Liver (tissue), 9 donors: Measurements from ENCODE around the gene DHRS2. TPM values are rescaled to one million over a fixed set of nuclear protein-coding genes. Genes with fewer than 3 reads are reported as not detected.
"Not testable (repeated sequence)": the region's sequence is repeated elsewhere in the genome, so short reads cannot be mapped to it uniquely, and the experiment has no call there.

Experiments used
- DNase-seq: peaks from one replicate; pipeline ENCODE4 v3.0.0-alpha.2; 2017; ENCODE audit warnings: low spot score
- H3K27ac ChIP-seq, 2 donors: one replicate each; pipeline ENCODE4 v1.7.0; 2013; ENCODE audit warnings: inconsistent platforms in 2 of 2, low read length in 2 of 2, control low read depth in 1 of 2, low read depth in 1 of 2, mild to moderate bottlenecking in 1 of 2
- H3K27me3 ChIP-seq, 4 donors: one replicate each; pipeline versions ENCODE4 v1.6.1 to v1.7.0; 2013; ENCODE audit warnings: low read length in 3 of 4, inconsistent platforms in 1 of 4, mild to moderate bottlenecking in 1 of 4, moderate library complexity in 1 of 4; ENCODE audit not compliant: control insufficient read depth in 4 of 4, insufficient read depth in 4 of 4
- H3K36me3 ChIP-seq, 4 donors: one replicate each; pipeline versions ENCODE4 v1.6.1 to v1.7.0; 2013; ENCODE audit warnings: low read length in 3 of 4, mild to moderate bottlenecking in 3 of 4, low read depth in 1 of 4, moderate library complexity in 1 of 4; ENCODE audit not compliant: control insufficient read depth in 4 of 4, insufficient read depth in 3 of 4
- H3K4me1 ChIP-seq, 4 donors: one replicate each; pipeline versions ENCODE4 v1.6.1 to v1.7.0; 2013; ENCODE audit warnings: low read length in 3 of 4, mild to moderate bottlenecking in 3 of 4, moderate library complexity in 1 of 4; ENCODE audit not compliant: control insufficient read depth in 4 of 4, insufficient read depth in 4 of 4
- H3K4me3 ChIP-seq, 3 donors: one replicate each; pipeline versions ENCODE4 v1.6.1 to v1.7.0; 2013; ENCODE audit warnings: low read length in 3 of 3, control low read depth in 1 of 3, low read depth in 1 of 3, mild to moderate bottlenecking in 1 of 3
- H3K9ac ChIP-seq, 2 donors: one replicate each; pipeline ENCODE4 v1.7.0; 2013; ENCODE audit warnings: low read length in 2 of 2, mild to moderate bottlenecking in 2 of 2, moderate library complexity in 2 of 2, control low read depth in 1 of 2, low read depth in 1 of 2
- H3K9me3 ChIP-seq, 4 donors: one replicate each; pipeline versions ENCODE4 v1.6.1 to v1.7.0; 2013; ENCODE audit warnings: low read length in 3 of 4; ENCODE audit not compliant: control insufficient read depth in 4 of 4
- CTCF ChIP-seq: fragments of 150-350 bp; IDR thresholded peaks from 2 replicates; pipeline ENCODE4 v1.5.1; 2017; ENCODE audit warnings: improper control_type of control experiment, low read depth, low read length; ENCODE audit not compliant: missing input control
- EGR1 ChIP-seq, 2 donors: IDR thresholded peaks; 2 replicates each; pipeline ENCODE4 v1.6.1; 2016 to 2018; ENCODE audit warnings: antibody characterized with exemption in 2 of 2, low read depth in 2 of 2
- FOXA2 ChIP-seq: IDR thresholded peaks from 2 replicates; pipeline ENCODE4 v1.6.1; 2016; ENCODE audit warnings: antibody characterized with exemption
- GABPA ChIP-seq, 2 donors: IDR thresholded peaks in 1 of 2; conservative IDR thresholded peaks in 1 of 2; 2 replicates each; pipeline ENCODE4 v1.6.1; 2016; ENCODE audit warnings: antibody characterized with exemption in 2 of 2, mild to moderate bottlenecking in 1 of 2, moderate library complexity in 1 of 2
- HNF4A ChIP-seq, 2 donors: conservative IDR thresholded peaks; 2 replicates each; pipeline ENCODE4 v1.6.1; 2016; ENCODE audit warnings: antibody characterized with exemption in 2 of 2, mild to moderate bottlenecking in 2 of 2
- RXRA ChIP-seq, 2 donors: IDR thresholded peaks; 2 replicates each; pipeline ENCODE4 v1.6.1; 2017 to 2018; ENCODE audit warnings: antibody characterized with exemption in 2 of 2, mild to moderate bottlenecking in 1 of 2
- TAF1 ChIP-seq: conservative IDR thresholded peaks from 2 replicates; pipeline ENCODE4 v1.6.1; 2016; ENCODE audit warnings: antibody characterized with exemption, mild to moderate bottlenecking
- YY1 ChIP-seq: IDR thresholded peaks from 2 replicates; pipeline ENCODE4 v1.6.1; 2016; ENCODE audit warnings: antibody characterized with exemption, mild to moderate bottlenecking
- ZBTB33 ChIP-seq: IDR thresholded peaks from 2 replicates; pipeline ENCODE4 v1.6.1; 2016; ENCODE audit warnings: antibody characterized with exemption
- WGBS: extraction: QIAGEN DNeasy Blood & Tissue Kit; methylation state at CpG from one replicate; pipeline ENCODE4 v1.1.7; 2013; 5-methylcytosine and 5-hydroxymethylcytosine counted together
- polyA plus RNA-seq, 2 donors: library from polyadenylated mRNA; stranded (reverse) in 1 of 2; unstranded in 1 of 2; fragments of 200-250 nt in 1 of 2; fragments of >200 nt in 1 of 2; fragmentation: Nextera tagmentation in 1 of 2; extraction: Ambion mirVana in 1 of 2; gene quantifications; one replicate each; pipeline versions ENCODE4 v1.2.1 to v1.2.3, GENCODE V29; 2013 to 2015
- total RNA-seq, 2 donors: library from RNA; depleted of rRNA; stranded (reverse); fragments of >200 nt; gene quantifications; one replicate each; pipeline ENCODE4 v1.2.3, GENCODE V29; 2014
- donor health status: healthy.
- donor health status: healthy.
- donor health status: healthy.
- donor health status: healthy.
- donor health status: healthy.

Gene DHRS2
- total and polyA plus RNA-seq, 4 donors, result 0.33 to 1.0 (median 0.62) TPM

GRCh38 chr14:23632461-23633159, 3.6 kb upstream of the DHRS2 start (continued):
- TF ChIP-seq HNF4A (conservative IDR thresholded peaks at IDR 0.05), result no peak
- no peak for TF ChIP-seq ZBTB33

- WGBS, result 87% methylated on average over 4 of the region's 4 CpGs
- TF ChIP-seq CTCF (no peak), YY1 (no peak), FOXA2 (no peak), EGR1 (IDR thresholded peaks at IDR 0.05; ENCODE audit: low read depth in 2 of 2) (no peak), ZBTB33 (no peak), GABPA (IDR thresholded peaks at IDR 0.05 in 1 of 2, conservative IDR thresholded peaks at IDR 0.05 in 1 of 2) (no peak), RXRA (IDR thresholded peaks at IDR 0.05) (no peak), TAF1 (no peak)
- H3K27ac ChIP-seq, result no peak overlapping the region
- no peak overlapping the region for H3K4me3 ChIP-seq
- H3K9ac ChIP-seq, result no peak overlapping the region
- no peaks in the 10 kb centered on the region for H3K36me3 ChIP-seq
- no peak for DNase-seq
- no peaks in the 10 kb centered on the region for H3K9me3 ChIP-seq
- H3K4me1 ChIP-seq, result peaks cover 0 to 8% (median 3%) of the 10 kb centered on the region in 4 donors
- no peaks in the 10 kb centered on the region for H3K27me3 ChIP-seq
Observed at GRCh38 chr14:23633160-23633701, 2.9 kb upstream of the DHRS2 start.

- not testable (repeated sequence) for DNase-seq, H3K9ac ChIP-seq, H3K4me3 ChIP-seq, H3K27me3 ChIP-seq, H3K9me3 ChIP-seq, H3K4me1 ChIP-seq, H3K27ac ChIP-seq, H3K36me3 ChIP-seq
- WGBS, result 92% methylated on average over 5 of the region's 5 CpGs
Observed at GRCh38 chr14:23634698-23635412, 1.3 kb upstream of the DHRS2 start.

- not testable (repeated sequence) for H3K27me3 ChIP-seq, H3K4me3 ChIP-seq, H3K36me3 ChIP-seq, H3K27ac ChIP-seq, H3K9me3 ChIP-seq, H3K9ac ChIP-seq, DNase-seq, H3K4me1 ChIP-seq
- WGBS, result 94% methylated on average over 4 of the region's 4 CpGs
Observed at GRCh38 chr14:23637312-23637654, 1.1 kb downstream of the DHRS2 start.

GRCh38 chr14:23637655-23638413, 1.7 kb downstream of the DHRS2 start:
- H3K9ac ChIP-seq, H3K27me3 ChIP-seq, H3K4me1 ChIP-seq, H3K27ac ChIP-seq, H3K9me3 ChIP-seq, H3K4me3 ChIP-seq, DNase-seq, H3K36me3 ChIP-seq: not testable (repeated sequence)
- WGBS, result 92% methylated on average over 17 of the region's 17 CpGs
